Right lobe of liver (tissue), 4 donors: ENCODE measurements around the gene MBNL2.

Source experiments
- CTCF ChIP-seq, 4 donors: fragments of 200-600 bp in 3 of 4; fragments of 450-650 bp in 1 of 4; IDR thresholded peaks; one replicate each; pipeline versions ENCODE4 v1.5.1 to v1.8.0; 2016 to 2022; ENCODE audit warnings: antibody characterized with exemption in 4 of 4, mild to moderate bottlenecking in 2 of 4
- POLR2A ChIP-seq: fragments of 450-650 bp; IDR thresholded peaks from one replicate; pipeline ENCODE4 v1.6.1; 2017; ENCODE audit warnings: antibody characterized with exemption, mild to moderate bottlenecking
- donor health status: DM: no; HTN: no; CAD: no.
- donor health status: DM: no; HTN: no; CAD: no.
- donor health status: DM: no; HTN: yes; CAD: no.

- no peak for TF ChIP-seq CTCF (IDR thresholded peaks at IDR 0.05)
- TF ChIP-seq POLR2A, result no peak
Measured at GRCh38 chr13:97192166-97192565, 30.0 kb upstream of the MBNL2 start.
